ENCODE data around the gene KHDRBS2.
A peak's percentile ranks its signal among the peaks of the same experiment; 100 is the strongest.

KHDRBS2 gene

DNA sequence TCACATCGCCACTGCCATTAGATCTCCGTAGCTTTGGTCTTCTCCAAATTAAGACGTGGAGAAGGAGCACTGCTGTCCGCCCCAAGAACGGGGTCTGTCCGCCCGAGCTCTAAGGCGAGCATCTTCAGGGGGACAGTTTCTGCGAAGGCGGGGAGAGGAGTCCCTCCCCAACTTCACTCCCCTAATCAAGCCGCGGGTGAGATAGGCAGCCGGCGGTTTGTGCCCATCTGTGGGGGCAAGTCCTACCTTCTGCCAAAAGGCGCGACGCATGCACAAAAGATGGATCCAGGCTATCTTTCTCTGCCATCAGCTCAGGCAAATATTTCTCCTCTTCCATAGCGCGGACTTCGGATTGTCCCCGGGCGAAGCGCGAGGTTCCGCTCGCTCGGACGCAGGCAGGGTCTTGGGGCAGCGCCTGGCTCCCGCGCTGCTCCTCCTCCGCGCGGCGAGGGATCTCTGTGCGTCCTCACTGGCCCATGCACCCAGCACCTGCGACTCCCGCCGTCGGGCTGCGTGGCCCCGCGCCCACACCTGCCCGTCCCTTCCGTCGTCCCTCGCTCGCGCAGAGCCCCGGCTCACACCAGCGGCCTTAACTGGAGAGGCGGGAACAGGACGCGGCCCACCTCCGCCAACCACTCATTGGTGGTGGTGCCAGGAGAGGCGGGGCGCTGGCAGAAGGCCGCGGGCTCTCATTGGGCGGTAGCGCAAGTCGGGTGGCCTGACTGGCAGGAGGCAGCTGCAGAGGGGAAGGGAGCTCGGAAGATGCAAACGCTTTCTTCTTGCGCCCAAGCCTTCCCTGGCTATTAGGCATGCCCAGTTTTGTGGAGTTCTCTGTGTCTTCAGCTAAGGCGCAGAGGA is at the start of gene KHDRBS2:
TSS of gene KHDRBS2 (minus strand) at position 614 of the 858 bp plus-strand sequence.
- peak within 1 kb of the TSS; percentile 88 for H3K4me3 ChIP-seq (ENCODE audit: low read length)
- peaks cover 5% of the 10 kb centered on the region; the same call in 1 of the 2 replicates for H3K4me1 ChIP-seq (ENCODE audit: insufficient read depth, low read length)
- H3K27ac ChIP-seq (ENCODE audit: low read length) = no peak within 1 kb of the TSS
- no peaks in the 10 kb centered on the region for H3K36me3 ChIP-seq (ENCODE audit: insufficient read depth, low read depth, low read length)
- H3K9ac ChIP-seq (ENCODE audit: low read depth, low read length) = peak within 1 kb of the TSS; percentile 83
- no peaks in the 10 kb centered on the region for H3K9me3 ChIP-seq (ENCODE audit: insufficient read depth, low read depth, low read length)
- peaks cover 25% of the 10 kb centered on the region for H3K27me3 ChIP-seq (ENCODE audit: insufficient read depth, low read length)

DNA sequence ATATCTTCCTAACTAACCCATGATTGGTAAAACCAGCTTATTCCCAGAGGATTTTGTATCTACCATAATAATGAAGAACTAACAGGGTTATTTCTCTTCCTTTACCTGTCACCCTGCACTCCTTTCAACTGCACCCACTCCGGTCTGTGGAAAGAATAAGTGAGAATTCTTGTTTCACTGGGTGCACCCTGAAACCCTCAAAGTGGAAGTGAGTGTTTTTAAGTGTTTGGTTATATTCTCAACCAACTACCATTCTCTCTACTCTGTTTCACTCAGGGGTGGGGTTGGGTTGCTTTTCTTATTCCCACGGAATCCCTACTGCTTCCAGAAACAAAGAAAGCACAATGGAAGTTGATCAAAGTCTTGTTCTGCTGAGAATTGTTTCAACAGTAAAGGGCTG is 42.6 kb upstream of the KHDRBS2 start:
- H3K4me3 ChIP-seq (ENCODE audit: low read length) = no peak overlapping the region
- H3K4me1 ChIP-seq (ENCODE audit: insufficient read depth, low read length) = no peaks in the 10 kb centered on the region
- H3K27ac ChIP-seq (ENCODE audit: low read length) = no peak overlapping the region
- 0 out of 2 replicates have a peak, but pooled peaks cover 3% of the 10 kb centered on the region for H3K9me3 ChIP-seq (ENCODE audit: insufficient read depth, low read depth, low read length)
- H3K9ac ChIP-seq (ENCODE audit: low read depth, low read length) = no peak overlapping the region
- no peaks in the 10 kb centered on the region for H3K27me3 ChIP-seq (ENCODE audit: insufficient read depth, low read length)
- no peaks in the 10 kb centered on the region for H3K36me3 ChIP-seq (ENCODE audit: insufficient read depth, low read depth, low read length)

- Histone ChIP-seq H3K9me3 (ENCODE audit: insufficient read depth, low read depth, low read length) (no peaks in the 10 kb centered on the region), H3K27ac (ENCODE audit: low read length) (no peak overlapping the region), H3K27me3 (ENCODE audit: insufficient read depth, low read length) (no peaks in the 10 kb centered on the region), H3K4me3 (ENCODE audit: low read length) (no peak overlapping the region), H3K9ac (ENCODE audit: low read depth, low read length) (no peak overlapping the region), H3K4me1 (ENCODE audit: insufficient read depth, low read length) (no peaks in the 10 kb centered on the region), H3K36me3 (ENCODE audit: insufficient read depth, low read depth, low read length) (no peaks in the 10 kb centered on the region)
Measured at GRCh38 chr6:62324834-62325233, 38.8 kb upstream of the KHDRBS2 start.

DNA sequence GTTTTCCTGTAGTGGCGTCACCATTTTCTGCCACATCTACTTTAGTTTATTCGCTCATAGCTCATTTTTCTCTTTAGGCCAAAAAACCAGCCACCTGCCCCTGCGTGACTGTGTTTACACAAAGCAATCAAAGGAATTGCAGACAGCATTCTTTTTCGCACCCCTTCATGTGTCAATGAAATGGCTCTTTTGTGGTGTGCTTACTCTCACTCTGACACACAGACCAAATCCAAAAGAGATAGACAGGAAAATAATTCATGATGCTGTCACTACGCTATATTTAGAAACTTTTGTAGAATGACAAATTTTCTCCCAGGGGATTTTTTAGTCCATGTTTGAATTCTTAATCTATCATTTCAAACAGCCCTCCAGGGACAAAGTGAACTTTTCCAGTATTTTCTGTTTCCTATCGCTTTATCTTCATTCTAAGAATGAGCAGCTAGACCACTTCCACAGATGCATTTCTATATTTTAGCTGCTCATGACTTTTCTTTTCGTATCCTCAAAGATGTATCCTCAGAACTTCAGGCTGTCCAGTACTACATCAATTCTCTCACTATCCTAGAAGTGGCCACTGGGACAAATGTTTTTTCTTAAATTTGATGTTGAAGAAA is 37.9 kb upstream of the KHDRBS2 start:
- Histone ChIP-seq H3K4me1 (ENCODE audit: insufficient read depth, low read length) (no peaks in the 10 kb centered on the region), H3K36me3 (ENCODE audit: insufficient read depth, low read depth, low read length) (no peaks in the 10 kb centered on the region), H3K4me3 (ENCODE audit: low read length) (no peak overlapping the region), H3K27ac (ENCODE audit: low read length) (no peak overlapping the region), H3K27me3 (ENCODE audit: insufficient read depth, low read length) (no peaks in the 10 kb centered on the region), H3K9ac (ENCODE audit: low read depth, low read length) (no peak overlapping the region), H3K9me3 (ENCODE audit: insufficient read depth, low read depth, low read length) (no peaks in the 10 kb centered on the region)

DNA sequence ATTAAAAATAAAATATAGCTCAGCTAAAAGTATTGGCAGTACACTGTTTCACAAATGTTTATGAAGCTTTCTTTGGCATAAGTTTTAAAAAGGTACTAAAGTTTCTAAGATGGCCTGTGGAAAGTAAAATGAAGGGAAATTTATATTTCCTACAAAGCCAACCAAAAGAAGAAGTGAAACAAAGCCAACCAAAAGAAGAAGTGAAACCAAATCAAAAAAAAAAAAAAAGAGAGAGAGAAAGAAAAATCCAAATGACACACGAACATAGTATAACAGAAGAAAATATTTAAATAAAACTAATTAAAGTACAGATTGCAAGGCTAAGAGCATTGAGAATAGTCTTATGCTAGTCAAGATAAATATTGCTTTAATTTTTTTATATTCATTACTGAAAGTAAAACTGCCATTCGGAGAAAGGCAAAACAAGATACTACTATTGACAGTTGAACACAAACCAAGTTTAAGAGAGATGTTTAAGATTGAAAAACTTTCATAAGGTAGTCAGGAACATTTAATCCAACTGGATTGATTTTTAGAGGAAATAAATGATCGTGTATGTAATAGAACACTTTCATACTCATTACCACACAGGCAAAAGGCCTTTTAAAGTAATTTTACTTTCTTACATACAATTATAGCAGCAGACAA is 12.8 kb upstream of the KHDRBS2 start:
- Histone ChIP-seq H3K36me3 (ENCODE audit: insufficient read depth, low read depth, low read length) (no peaks in the 10 kb centered on the region), H3K9me3 (ENCODE audit: insufficient read depth, low read depth, low read length) (no peaks in the 10 kb centered on the region), H3K4me1 (ENCODE audit: insufficient read depth, low read length) (no peaks in the 10 kb centered on the region), H3K9ac (ENCODE audit: low read depth, low read length) (no peak overlapping the region), H3K27ac (ENCODE audit: low read length) (no peak overlapping the region), H3K4me3 (ENCODE audit: low read length) (no peak overlapping the region), H3K27me3 (ENCODE audit: insufficient read depth, low read length) (no peaks in the 10 kb centered on the region)

- Histone ChIP-seq H3K4me3 (ENCODE audit: low read length) (no peak overlapping the region), H3K4me1 (ENCODE audit: insufficient read depth, low read length) (no peaks in the 10 kb centered on the region), H3K36me3 (ENCODE audit: insufficient read depth, low read depth, low read length) (no peaks in the 10 kb centered on the region), H3K27ac (ENCODE audit: low read length) (no peak overlapping the region), H3K9ac (ENCODE audit: low read depth, low read length) (no peak overlapping the region), H3K9me3 (ENCODE audit: insufficient read depth, low read depth, low read length) (no peaks in the 10 kb centered on the region), H3K27me3 (ENCODE audit: insufficient read depth, low read length) (no peaks in the 10 kb centered on the region)
Measured at GRCh38 chr6:62296541-62296940, 10.5 kb upstream of the KHDRBS2 start.

GRCh38 chr6:62288974-62289373 is 2.9 kb upstream of the KHDRBS2 start:
- Histone ChIP-seq H3K4me1 (ENCODE audit: insufficient read depth, low read length) (no peaks in the 10 kb centered on the region), H3K9me3 (ENCODE audit: insufficient read depth, low read depth, low read length) (no peaks in the 10 kb centered on the region), H3K9ac (ENCODE audit: low read depth, low read length) (no peak overlapping the region), H3K27me3 (ENCODE audit: insufficient read depth, low read length) (peaks cover 25% of the 10 kb centered on the region), H3K36me3 (ENCODE audit: insufficient read depth, low read depth, low read length) (no peaks in the 10 kb centered on the region), H3K4me3 (ENCODE audit: low read length) (no peak overlapping the region), H3K27ac (ENCODE audit: low read length) (no peak overlapping the region)

- Histone ChIP-seq H3K9me3 (ENCODE audit: insufficient read depth, low read depth, low read length) (no peaks in the 10 kb centered on the region), H3K27ac (ENCODE audit: low read length) (no peak overlapping the region), H3K9ac (ENCODE audit: low read depth, low read length) (no peak overlapping the region), H3K27me3 (ENCODE audit: insufficient read depth, low read length) (peaks cover 25% of the 10 kb centered on the region), H3K4me3 (ENCODE audit: low read length) (no peak overlapping the region), H3K4me1 (ENCODE audit: insufficient read depth, low read length) (peaks cover 2% of the 10 kb centered on the region; the same call in 1 of the 2 replicates), H3K36me3 (ENCODE audit: insufficient read depth, low read depth, low read length) (no peaks in the 10 kb centered on the region)
Measured at GRCh38 chr6:62288562-62288961, 2.5 kb upstream of the KHDRBS2 start.

- Histone ChIP-seq H3K27me3 (ENCODE audit: insufficient read depth, low read length) (peaks cover 25% of the 10 kb centered on the region), H3K27ac (ENCODE audit: low read length) (no peak overlapping the region), H3K9ac (ENCODE audit: low read depth, low read length) (peak overlapping the region; percentile 54), H3K9me3 (ENCODE audit: insufficient read depth, low read depth, low read length) (no peaks in the 10 kb centered on the region), H3K4me3 (ENCODE audit: low read length) (peak overlapping the region; percentile 88), H3K4me1 (ENCODE audit: insufficient read depth, low read length) (peaks cover 5% of the 10 kb centered on the region; the same call in 1 of the 2 replicates), H3K36me3 (ENCODE audit: insufficient read depth, low read depth, low read length) (no peaks in the 10 kb centered on the region)
Measured at GRCh38 chr6:62286470-62286843, 432 bp upstream of the KHDRBS2 start.

GRCh38 chr6:62284725-62285124 is 1.3 kb downstream of the KHDRBS2 start:
- no peak overlapping the region for H3K27ac ChIP-seq (ENCODE audit: low read length)
- H3K4me3 ChIP-seq (ENCODE audit: low read length) = peak overlapping the region; percentile 88
- H3K9me3 ChIP-seq (ENCODE audit: insufficient read depth, low read depth, low read length) = no peaks in the 10 kb centered on the region
- peaks cover 8% of the 10 kb centered on the region; the same call in 1 of the 2 replicates for H3K4me1 ChIP-seq (ENCODE audit: insufficient read depth, low read length)
- peaks cover 25% of the 10 kb centered on the region for H3K27me3 ChIP-seq (ENCODE audit: insufficient read depth, low read length)
- peak overlapping the region; percentile 83; the same call in 1 of the 2 replicates for H3K9ac ChIP-seq (ENCODE audit: low read depth, low read length)
- H3K36me3 ChIP-seq (ENCODE audit: insufficient read depth, low read depth, low read length) = no peaks in the 10 kb centered on the region

- H3K36me3 ChIP-seq (ENCODE audit: insufficient read depth, low read depth, low read length) = no peaks in the 10 kb centered on the region
- H3K4me3 ChIP-seq (ENCODE audit: low read length) = peak overlapping the region; percentile 88
Measured at GRCh38 chr6:62283796-62284411, 2.1 kb downstream of the KHDRBS2 start.

More at GRCh38 chr6:62283796-62284411, 2.1 kb downstream of the KHDRBS2 start:
- peak overlapping the region; percentile 33; the same call in 1 of the 2 replicates for H3K9ac ChIP-seq (ENCODE audit: low read depth, low read length)
- H3K4me1 ChIP-seq (ENCODE audit: insufficient read depth, low read length) = peaks cover 8% of the 10 kb centered on the region; the same call in 1 of the 2 replicates
- H3K9me3 ChIP-seq (ENCODE audit: insufficient read depth, low read depth, low read length) = no peaks in the 10 kb centered on the region
- peaks cover 25% of the 10 kb centered on the region for H3K27me3 ChIP-seq (ENCODE audit: insufficient read depth, low read length)
- no peak overlapping the region for H3K27ac ChIP-seq (ENCODE audit: low read length)
